Activated CD4-positive, CD25-positive, alpha-beta regulatory T cell treated with anti-CD3 and anti-CD28 coated beads, Interleukin-2, amount 50 U/mL, for 72 hours (primary cell): ENCODE results near the gene ATG10.

Source experiments
- DNase-seq: peaks from one replicate; pipeline ENCODE4 v3.0.0; 2021

The ATG10 gene

GRCh38 chr5:82285206-82285605, 313.4 kb downstream of the ATG10 start:
- DNase-seq = no peak

- DNase-seq = no peak
These were observed 315.8 kb downstream of the ATG10 start for GRCh38 chr5:82287625-82288024.

GRCh38 chr5:82290005-82290404, 318.2 kb downstream of the ATG10 start:
- no peak for DNase-seq

GRCh38 chr5:82290908-82291307, 319.1 kb downstream of the ATG10 start:
- no peak for DNase-seq

GRCh38 chr5:82291420-82291819, 319.6 kb downstream of the ATG10 start:
- DNase-seq = no peak

- DNase-seq = no peak
These were observed 323.3 kb downstream of the ATG10 start for GRCh38 chr5:82295144-82295543.

GRCh38 chr5:82295959-82296531, 324.2 kb downstream of the ATG10 start:
- DNase-seq = no peak

GRCh38 chr5:82296929-82297328, 325.1 kb downstream of the ATG10 start:
- DNase-seq = no peak

GRCh38 chr5:82297711-82298110, 325.9 kb downstream of the ATG10 start:
- DNase-seq = no peak

GRCh38 chr5:82298668-82299067, 326.8 kb downstream of the ATG10 start:
- no peak for DNase-seq

GRCh38 chr5:82301190-82301589, 329.4 kb downstream of the ATG10 start:
- no peak for DNase-seq
